HG02981 (cell line): Measurements from ENCODE around the gene ATG14.
"Not testable (repeated sequence)": the region's sequence is repeated elsewhere in the genome, so short reads cannot be mapped to it uniquely, and the experiment has no call there.

Experiments used
- ATAC-seq: cut with Tn5 transposase; IDR thresholded peaks from one replicate; pipeline ENCODE4 v1.9.1; 2021; ENCODE audit warnings: mild to moderate bottlenecking, moderate library complexity; ENCODE audit not compliant: unreplicated experiment

Gene ATG14, protein sequence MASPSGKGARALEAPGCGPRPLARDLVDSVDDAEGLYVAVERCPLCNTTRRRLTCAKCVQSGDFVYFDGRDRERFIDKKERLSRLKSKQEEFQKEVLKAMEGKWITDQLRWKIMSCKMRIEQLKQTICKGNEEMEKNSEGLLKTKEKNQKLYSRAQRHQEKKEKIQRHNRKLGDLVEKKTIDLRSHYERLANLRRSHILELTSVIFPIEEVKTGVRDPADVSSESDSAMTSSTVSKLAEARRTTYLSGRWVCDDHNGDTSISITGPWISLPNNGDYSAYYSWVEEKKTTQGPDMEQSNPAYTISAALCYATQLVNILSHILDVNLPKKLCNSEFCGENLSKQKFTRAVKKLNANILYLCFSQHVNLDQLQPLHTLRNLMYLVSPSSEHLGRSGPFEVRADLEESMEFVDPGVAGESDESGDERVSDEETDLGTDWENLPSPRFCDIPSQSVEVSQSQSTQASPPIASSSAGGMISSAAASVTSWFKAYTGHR

DNA sequence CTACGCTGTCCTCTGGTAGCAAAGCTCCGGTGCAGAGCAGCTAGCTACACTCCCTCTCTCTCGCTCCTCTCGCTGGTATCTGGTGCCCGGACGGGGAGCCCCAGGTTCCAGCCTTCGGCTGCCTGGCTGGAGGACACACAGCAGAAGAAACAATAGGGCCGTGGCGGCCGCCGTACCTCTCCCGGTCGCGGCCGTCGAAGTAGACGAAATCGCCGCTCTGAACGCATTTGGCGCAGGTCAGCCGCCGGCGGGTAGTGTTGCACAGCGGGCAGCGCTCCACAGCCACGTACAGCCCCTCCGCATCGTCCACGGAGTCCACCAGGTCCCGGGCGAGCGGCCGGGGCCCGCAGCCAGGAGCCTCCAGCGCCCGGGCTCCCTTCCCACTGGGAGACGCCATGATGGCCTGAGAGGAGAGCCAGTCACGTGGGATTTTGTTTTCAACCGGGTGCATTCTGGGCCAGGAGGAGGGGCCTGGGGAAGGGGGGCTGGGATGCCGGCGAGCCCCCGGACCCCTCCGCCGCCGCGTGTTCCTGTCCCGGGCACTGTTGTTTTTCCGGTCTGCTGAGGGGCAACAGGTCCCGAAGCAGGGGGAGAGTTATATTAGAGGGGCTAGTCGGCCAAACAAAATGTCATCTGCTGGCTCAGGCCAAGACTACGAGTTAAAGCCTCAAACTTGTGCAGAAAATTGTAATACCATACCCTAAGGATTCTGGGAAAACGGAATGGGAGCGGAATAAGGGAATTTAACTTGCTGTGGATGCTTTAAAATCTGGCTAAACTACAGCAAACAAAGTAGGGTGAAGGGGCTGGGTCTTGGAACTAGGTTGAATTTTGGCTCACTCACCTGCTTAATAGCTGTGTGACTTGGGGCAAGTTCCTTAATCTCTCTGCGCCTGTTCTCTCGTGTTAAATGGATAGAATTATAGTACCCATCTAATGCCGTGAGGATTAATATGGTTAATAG lies at the start of gene ATG14:
Gene ATG14, minus strand, starts transcription at position 405 of the 964 bp plus-strand sequence. Its CDS starts 8 bp downstream, at position 397.
- ATAC-seq = peak; percentile 96

DNA sequence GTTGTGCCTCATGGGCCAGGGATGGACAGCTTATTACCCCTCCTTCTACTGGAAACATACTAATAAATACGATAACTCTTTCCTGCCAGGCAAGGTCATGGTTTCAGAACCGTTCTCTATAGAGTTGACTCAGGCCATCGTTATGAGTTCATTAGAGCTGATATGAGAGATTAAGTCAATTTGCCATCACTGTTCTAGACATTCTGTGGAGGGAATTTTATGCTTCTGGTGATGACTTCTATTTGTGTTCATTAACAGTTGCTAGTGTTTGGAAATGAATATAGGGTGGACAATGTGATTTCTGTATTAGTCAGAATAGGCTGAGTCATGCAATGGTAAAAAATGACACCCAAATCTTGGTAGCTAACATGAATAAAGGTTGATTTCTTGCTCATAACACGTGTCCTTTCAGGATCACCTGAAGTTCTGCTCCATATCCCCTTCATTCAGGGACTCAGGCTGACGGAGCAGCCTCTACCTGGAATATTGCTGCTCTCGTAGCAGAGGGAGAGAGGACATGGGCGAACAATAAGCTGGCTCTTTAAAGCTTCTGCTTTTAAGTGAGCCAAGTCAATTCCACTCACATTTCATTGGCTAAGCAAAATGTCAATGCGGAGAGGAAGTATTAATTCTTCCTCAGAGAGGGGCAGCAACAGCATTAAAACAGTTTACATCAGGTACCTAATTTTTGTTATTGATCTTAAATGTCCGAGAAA lies 47.3 kb upstream of the ATG14 start:
- peak; percentile 75 for ATAC-seq

- no peak for ATAC-seq
These were observed 45.9 kb upstream of the ATG14 start for GRCh38 chr14:55457496-55457895.

DNA sequence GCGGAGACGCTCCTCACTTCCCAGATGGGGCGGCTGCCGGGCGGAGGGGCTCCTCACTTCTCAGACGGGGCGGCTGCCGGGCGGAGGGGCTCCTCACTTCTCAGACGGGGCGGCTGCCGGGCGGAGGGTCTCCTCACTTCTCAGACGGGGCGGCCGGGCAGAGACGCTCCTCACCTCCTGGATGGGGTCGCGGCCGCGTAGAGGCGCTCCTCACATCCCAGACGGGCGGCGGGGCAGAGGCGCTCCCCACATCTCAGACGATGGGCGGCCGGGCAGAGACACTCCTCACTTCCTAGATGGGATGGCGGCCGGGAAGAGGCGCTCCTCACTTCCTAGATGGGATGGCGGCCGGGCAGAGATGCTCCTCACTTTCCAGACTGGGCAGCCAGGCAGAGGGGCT lies 44.8 kb upstream of the ATG14 start:
- ATAC-seq = not testable (repeated sequence)

GRCh38 chr14:55454264-55455002 lies 42.8 kb upstream of the ATG14 start:
- ATAC-seq = no peak

GRCh38 chr14:55451950-55452349 lies 40.3 kb upstream of the ATG14 start:
- ATAC-seq = no peak

GRCh38 chr14:55451398-55451797 lies 39.8 kb upstream of the ATG14 start:
- ATAC-seq = no peak

DNA sequence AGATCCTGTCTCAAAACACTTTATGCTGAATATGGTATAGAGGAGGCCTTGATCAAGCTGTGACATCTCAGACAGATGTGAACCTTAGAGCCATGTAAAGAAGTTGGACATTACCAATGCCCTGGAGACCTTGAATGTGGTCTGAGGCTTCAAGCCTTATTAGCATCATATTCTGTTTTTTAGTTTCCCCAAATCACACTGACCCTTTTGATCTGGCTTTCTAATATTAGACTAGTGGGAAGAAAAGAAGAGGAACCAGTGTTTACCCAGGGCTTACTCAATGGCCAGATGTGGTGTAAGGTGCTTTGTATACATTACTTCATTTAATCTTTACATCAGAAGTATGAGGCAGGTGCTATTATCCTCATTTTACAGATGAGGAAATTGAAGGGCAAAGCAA lies 39.4 kb upstream of the ATG14 start:
- ATAC-seq = peak; percentile 58

GRCh38 chr14:55450539-55450938 lies 38.9 kb upstream of the ATG14 start:
- ATAC-seq = no peak

- no peak for ATAC-seq
These were observed 38.5 kb upstream of the ATG14 start for GRCh38 chr14:55450124-55450523.

DNA sequence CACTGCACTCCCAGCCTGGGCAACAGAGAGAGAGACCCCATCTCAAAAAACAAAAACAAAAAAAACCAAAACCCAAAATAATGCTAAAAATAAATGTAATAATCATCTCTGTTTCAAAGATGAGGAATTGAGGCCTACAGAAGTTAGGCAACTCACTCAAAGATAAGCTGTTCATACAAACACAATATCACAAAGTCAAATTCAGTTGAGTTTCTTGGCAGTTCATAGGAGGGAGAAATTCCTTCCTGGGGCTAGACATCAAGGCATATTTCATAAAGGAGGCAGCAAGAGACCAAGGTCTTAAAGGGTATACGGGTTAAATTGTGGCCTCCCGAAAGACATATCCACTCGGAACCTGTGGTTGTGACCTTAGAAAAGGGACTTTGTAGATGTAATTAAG lies 37.5 kb upstream of the ATG14 start:
- ATAC-seq = no peak

DNA sequence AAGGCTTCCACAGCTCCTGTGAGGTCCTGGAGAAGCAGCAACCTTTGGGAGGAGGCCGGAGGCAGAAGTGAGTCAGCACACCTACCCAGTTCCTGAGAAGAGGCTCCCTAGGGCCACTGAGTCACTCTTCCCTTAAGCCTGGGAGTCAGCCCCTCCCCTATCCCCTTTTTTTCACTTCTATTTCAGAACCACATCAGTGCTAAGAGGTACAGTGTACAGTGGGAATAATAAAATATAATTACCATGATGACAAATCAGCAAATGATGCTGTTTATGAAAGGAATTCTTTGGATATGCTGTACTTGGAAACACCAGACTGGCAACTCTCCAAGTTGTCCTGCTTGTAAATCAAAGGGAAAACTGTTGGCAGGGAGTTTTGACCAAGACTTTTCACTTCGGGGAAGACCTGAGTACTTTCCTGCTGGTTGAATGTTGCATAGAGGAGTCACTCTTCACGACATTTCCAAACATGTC lies 36.5 kb upstream of the ATG14 start:
- ATAC-seq = no peak

GRCh38 chr14:55446833-55447232 lies 35.2 kb upstream of the ATG14 start:
- ATAC-seq = no peak

- ATAC-seq = no peak
These were observed 34.6 kb upstream of the ATG14 start for GRCh38 chr14:55446127-55446736.

- no peak for ATAC-seq
These were observed 29.7 kb upstream of the ATG14 start for GRCh38 chr14:55441286-55441685.

DNA sequence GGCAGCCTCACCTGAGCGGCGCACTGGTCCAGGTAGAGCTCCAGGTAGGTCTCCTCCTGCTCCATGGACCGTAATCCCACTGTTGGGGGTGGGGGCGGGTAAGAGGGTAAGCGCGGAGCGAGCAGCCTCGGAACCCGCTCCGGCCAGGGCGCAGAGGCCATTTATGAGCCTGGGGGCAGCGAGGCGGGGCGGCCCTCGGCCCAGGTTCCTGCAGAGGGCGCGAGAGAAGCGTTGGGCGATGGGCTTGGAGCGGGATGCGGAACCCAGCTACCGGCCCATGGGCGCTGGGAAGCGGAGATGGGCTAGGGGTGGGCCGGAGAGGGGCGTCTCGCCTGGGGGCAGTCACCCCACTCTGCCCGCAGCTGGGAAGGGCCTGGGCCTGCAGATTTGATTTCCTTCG lies 28.8 kb upstream of the ATG14 start, which contains the start of gene TBPL2:
Gene TBPL2, minus strand, starts transcription at position 232 of the 400 bp plus-strand sequence. Its CDS starts 167 bp downstream, at position 65.
- no peak for ATAC-seq

- no peak for ATAC-seq
These were observed 26.5 kb upstream of the ATG14 start for GRCh38 chr14:55438066-55438683.

- no peak for ATAC-seq
These were observed 25.3 kb upstream of the ATG14 start for GRCh38 chr14:55436931-55437330.

GRCh38 chr14:55436519-55436918 lies 24.9 kb upstream of the ATG14 start:
- ATAC-seq = no peak
